ENCODE data around the gene TVP23C. TPM values are rescaled to one million over a fixed set of nuclear protein-coding genes. Genes with fewer than 3 reads are reported as not detected.

The TVP23C gene
- total RNA-seq, 1 donor from 2014 or later: 22.2 TPM

DNA sequence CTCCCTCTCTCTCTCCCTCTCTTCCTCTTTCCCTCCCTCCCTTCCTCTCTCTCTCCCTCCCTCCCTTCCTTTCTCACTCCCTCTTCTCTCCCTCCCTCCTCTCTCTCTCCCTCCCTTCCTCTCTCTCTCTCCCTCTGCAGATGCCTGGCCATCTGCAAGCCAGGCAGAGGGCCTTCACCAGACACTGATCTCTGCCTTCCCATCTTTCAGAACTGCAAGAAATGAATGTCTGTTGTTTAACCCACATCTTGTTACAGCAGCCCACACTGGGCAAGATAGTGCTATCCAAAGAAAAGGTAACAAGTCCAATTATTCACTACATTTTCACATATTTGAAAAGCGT is 69.6 kb downstream of the TVP23C start:
- peaks cover 26% of the 10 kb centered on the region for H3K4me1 Mint-ChIP-seq (ENCODE audit: low read depth)
- no peak overlapping the region for H3K27ac Mint-ChIP-seq (ENCODE audit: unreplicated experiment)
- no peak for TF ChIP-seq CTCF (IDR thresholded peaks at IDR 0.05)
- peaks cover 18% of the 10 kb centered on the region for H3K36me3 Mint-ChIP-seq (ENCODE audit: low read depth)
- H3K9me3 Mint-ChIP-seq (ENCODE audit: low read depth): no peaks in the 10 kb centered on the region
- DNase-seq (ENCODE audit: low spot score): no peak
- H3K4me3 Mint-ChIP-seq (ENCODE audit: unreplicated experiment): no peak overlapping the region
- H3K27me3 Mint-ChIP-seq (ENCODE audit: low read depth): no peaks in the 10 kb centered on the region

GRCh38 chr17:15492791-15493692 is 70.2 kb downstream of the TVP23C start:
- H3K4me1 Mint-ChIP-seq (ENCODE audit: low read depth): peaks cover 26% of the 10 kb centered on the region
- TF ChIP-seq CTCF (IDR thresholded peaks at IDR 0.05): no peak
- no peak overlapping the region for H3K27ac Mint-ChIP-seq (ENCODE audit: unreplicated experiment)
- H3K27me3 Mint-ChIP-seq (ENCODE audit: low read depth): no peaks in the 10 kb centered on the region
- no peak for DNase-seq (ENCODE audit: low spot score)
- peaks cover 13% of the 10 kb centered on the region for H3K36me3 Mint-ChIP-seq (ENCODE audit: low read depth)
- H3K9me3 Mint-ChIP-seq (ENCODE audit: low read depth): no peaks in the 10 kb centered on the region
- H3K4me3 Mint-ChIP-seq (ENCODE audit: unreplicated experiment): no peak overlapping the region

- no peak for DNase-seq (ENCODE audit: low spot score)
- no peaks in the 10 kb centered on the region for H3K27me3 Mint-ChIP-seq (ENCODE audit: low read depth)
- peaks cover 26% of the 10 kb centered on the region for H3K4me1 Mint-ChIP-seq (ENCODE audit: low read depth)
- no peak for TF ChIP-seq CTCF (IDR thresholded peaks at IDR 0.05)
- H3K27ac Mint-ChIP-seq (ENCODE audit: unreplicated experiment): peak overlapping the region; percentile 12
- peaks cover 17% of the 10 kb centered on the region for H3K36me3 Mint-ChIP-seq (ENCODE audit: low read depth)
- no peaks in the 10 kb centered on the region for H3K9me3 Mint-ChIP-seq (ENCODE audit: low read depth)
- no peak overlapping the region for H3K4me3 Mint-ChIP-seq (ENCODE audit: unreplicated experiment)
Observed at GRCh38 chr17:15492186-15492585, 71.1 kb downstream of the TVP23C start.

DNA sequence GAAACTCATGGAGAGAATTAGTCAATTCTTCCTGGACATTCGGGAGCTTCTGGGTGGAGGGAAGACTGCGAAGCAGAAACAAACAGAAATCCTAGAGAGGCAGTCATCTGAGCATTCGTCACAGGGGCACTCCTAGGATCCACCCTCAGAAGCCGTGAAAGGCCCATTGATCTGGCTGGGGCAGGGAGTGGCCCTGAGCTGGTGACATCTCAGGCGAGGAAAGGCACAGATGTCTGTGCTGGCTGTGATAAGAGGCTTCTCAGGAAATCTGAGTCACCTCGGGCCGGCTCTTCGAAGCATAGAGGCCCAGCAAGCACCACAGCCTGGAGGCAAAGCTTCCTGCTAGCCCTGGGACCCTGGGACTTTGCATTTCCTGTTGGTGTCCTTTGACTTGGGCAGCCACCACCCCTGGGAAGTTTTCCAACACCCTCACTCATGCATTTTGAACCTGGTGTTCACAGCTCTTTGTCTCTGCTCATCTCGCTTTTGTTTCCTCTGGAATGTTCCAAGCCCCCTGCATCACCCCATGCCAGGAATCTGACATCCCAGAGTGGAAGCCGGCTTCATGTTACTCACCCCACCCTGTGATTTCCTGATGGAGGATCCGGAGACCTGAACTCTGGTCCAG is 72.5 kb downstream of the TVP23C start:
- no peak overlapping the region for H3K4me3 Mint-ChIP-seq (ENCODE audit: unreplicated experiment)
- no peak for TF ChIP-seq CTCF (IDR thresholded peaks at IDR 0.05)
- peaks cover 15% of the 10 kb centered on the region for H3K36me3 Mint-ChIP-seq (ENCODE audit: low read depth)
- H3K27ac Mint-ChIP-seq (ENCODE audit: unreplicated experiment): peak overlapping the region; percentile 58
- H3K4me1 Mint-ChIP-seq (ENCODE audit: low read depth): peaks cover 26% of the 10 kb centered on the region
- H3K9me3 Mint-ChIP-seq (ENCODE audit: low read depth): no peaks in the 10 kb centered on the region
- no peak for DNase-seq (ENCODE audit: low spot score)
- no peaks in the 10 kb centered on the region for H3K27me3 Mint-ChIP-seq (ENCODE audit: low read depth)

GRCh38 chr17:15488557-15488956 is 74.7 kb downstream of the TVP23C start:
- DNase-seq (ENCODE audit: low spot score): no peak
- TF ChIP-seq CTCF (IDR thresholded peaks at IDR 0.05): no peak
- Mint-ChIP-seq H3K9me3 (ENCODE audit: low read depth) (no peaks in the 10 kb centered on the region), H3K27me3 (ENCODE audit: low read depth) (no peaks in the 10 kb centered on the region), H3K4me1 (ENCODE audit: low read depth) (peaks cover 24% of the 10 kb centered on the region), H3K4me3 (ENCODE audit: unreplicated experiment) (no peak overlapping the region), H3K36me3 (ENCODE audit: low read depth) (peaks cover 12% of the 10 kb centered on the region), H3K27ac (ENCODE audit: unreplicated experiment) (no peak overlapping the region)
